Measurements from ENCODE around the gene TERT. TPM values are rescaled to one million over a fixed set of nuclear protein-coding genes. Genes with fewer than 3 reads are reported as not detected.

TERT gene
- total and polyA plus RNA-seq, 2 experiments from 2014 or later, result 0.08 TPM; not detected in 1

DNA sequence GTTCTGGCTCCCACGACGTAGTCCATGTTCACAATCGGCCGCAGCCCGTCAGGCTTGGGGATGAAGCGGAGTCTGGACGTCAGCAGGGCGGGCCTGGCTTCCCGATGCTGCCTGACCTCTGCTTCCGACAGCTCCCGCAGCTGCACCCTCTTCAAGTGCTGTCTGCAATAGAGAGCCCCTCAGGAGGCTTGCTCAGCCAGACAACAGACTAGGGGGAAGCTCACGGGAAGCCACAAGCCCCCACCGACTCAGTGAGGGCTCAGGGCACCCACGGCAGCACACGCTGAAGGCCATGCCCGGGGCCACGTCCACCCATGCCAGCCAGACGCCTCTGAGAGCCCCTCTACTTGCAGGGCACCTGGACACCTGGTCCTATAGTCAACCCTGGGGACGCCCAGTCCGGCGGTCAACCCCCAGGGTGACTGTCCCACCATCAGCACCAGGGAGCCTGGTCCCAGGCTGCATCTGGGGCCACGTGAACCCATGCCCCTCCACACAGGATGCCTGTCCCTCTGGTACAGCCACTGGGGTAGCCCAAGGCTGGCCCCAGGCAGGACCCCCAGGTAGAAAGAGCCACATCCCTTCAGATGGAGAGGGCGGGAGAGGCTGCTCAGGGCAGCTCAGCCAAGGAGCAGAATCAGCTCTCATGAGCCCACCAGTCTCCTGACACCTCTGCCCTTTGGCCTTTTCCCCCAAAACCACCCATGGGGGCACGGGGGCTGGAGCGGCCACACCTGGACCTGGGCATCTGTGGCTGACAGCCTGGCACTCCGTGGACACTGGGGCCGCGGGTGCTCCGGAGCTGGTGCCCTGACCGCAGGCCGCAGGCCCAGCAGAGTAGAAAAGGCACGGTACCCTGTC, 14.5 kb downstream of the TERT start:
- H3K9me3 ChIP-seq (ENCODE audit: low read depth), result no peaks in the 10 kb centered on the region
- H3K4me1 ChIP-seq (ENCODE audit: insufficient read depth), result no peaks in the 10 kb centered on the region
- H3K27ac ChIP-seq, result no peak overlapping the region
- no peak overlapping the region for H3K4me3 ChIP-seq
- H3K27me3 ChIP-seq, result no peaks in the 10 kb centered on the region
- no peaks in the 10 kb centered on the region for H3K9me2 ChIP-seq (replicated peaks; ENCODE audit: insufficient read depth)
- H3K36me3 ChIP-seq (replicated peaks; ENCODE audit: insufficient read depth, low read depth), result no peaks in the 10 kb centered on the region
- DNase-seq (ENCODE audit: low spot score), result no peak
- no peaks in the 10 kb centered on the region for H4K20me1 ChIP-seq (ENCODE audit: insufficient read depth, poor library complexity, severe bottlenecking)
- whole genome bisulfite sequencing (ENCODE audit: low lambda C conversion rate, missing lambda C conversion rate), result 94% methylated on average over 32 of the region's 32 CpGs
- no peak overlapping the region for H3K4me2 ChIP-seq
- H2AFZ ChIP-seq, result no peak overlapping the region
- no peaks in the 10 kb centered on the region for H3K79me2 ChIP-seq
- TF ChIP-seq EZH2 (IDR thresholded peaks at IDR 0.05; ENCODE audit: borderline replicate concordance) (no peak), EZH2phosphoT487 (IDR thresholded peaks at IDR 0.05; ENCODE audit: low read depth, severe bottlenecking, unreplicated experiment) (no peak)
- TF ChIP-seq, protein P1, sequence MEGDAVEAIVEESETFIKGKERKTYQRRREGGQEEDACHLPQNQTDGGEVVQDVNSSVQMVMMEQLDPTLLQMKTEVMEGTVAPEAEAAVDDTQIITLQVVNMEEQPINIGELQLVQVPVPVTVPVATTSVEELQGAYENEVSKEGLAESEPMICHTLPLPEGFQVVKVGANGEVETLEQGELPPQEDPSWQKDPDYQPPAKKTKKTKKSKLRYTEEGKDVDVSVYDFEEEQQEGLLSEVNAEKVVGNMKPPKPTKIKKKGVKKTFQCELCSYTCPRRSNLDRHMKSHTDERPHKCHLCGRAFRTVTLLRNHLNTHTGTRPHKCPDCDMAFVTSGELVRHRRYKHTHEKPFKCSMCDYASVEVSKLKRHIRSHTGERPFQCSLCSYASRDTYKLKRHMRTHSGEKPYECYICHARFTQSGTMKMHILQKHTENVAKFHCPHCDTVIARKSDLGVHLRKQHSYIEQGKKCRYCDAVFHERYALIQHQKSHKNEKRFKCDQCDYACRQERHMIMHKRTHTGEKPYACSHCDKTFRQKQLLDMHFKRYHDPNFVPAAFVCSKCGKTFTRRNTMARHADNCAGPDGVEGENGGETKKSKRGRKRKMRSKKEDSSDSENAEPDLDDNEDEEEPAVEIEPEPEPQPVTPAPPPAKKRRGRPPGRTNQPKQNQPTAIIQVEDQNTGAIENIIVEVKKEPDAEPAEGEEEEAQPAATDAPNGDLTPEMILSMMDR (IDR thresholded peaks at IDR 0.05; ENCODE audit: poor library complexity), result no peak

DNA sequence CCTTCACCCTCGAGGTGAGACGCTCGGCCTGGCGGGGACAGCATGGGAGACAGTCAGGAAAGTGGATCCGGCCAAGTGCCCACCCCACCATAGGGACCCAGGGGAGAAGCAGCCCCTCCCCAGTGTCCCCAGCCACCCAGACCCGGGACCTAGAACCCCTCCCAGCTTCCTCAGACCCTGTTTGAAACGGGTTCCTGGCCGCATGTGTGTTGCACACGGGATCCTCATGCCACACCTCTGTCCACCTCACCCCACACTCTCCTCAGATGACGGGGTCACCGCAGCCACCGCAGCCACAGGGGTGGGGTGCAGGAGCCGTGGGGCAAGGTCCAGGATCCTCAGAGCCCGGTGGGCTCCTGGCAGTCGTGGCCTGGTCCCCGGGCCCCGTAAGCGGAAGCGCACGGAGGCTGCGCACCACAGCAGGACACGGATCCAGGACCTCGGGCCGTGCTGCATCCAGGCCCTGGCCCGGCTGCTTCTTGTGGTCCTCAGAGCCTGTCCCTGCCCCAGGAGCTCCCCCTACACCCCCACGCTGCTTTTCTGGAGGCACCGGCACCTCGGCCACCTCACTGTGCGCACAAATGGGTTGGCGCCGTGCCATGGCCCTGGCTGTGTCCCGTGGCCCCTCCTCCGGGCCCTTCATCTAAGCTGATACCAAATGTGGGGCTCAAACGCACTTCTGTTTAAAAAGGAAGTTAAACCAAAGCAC, 15.3 kb downstream of the TERT start:
- no peaks in the 10 kb centered on the region for H3K36me3 ChIP-seq (replicated peaks; ENCODE audit: insufficient read depth, low read depth)
- 96% methylated on average over 30 of the region's 34 CpGs for WGBS (ENCODE audit: low lambda C conversion rate, missing lambda C conversion rate)
- no peak for DNase-seq (ENCODE audit: low spot score)
- H3K4me3 ChIP-seq, result no peak overlapping the region
- no peak overlapping the region for H2AFZ ChIP-seq
- H4K20me1 ChIP-seq (ENCODE audit: insufficient read depth, poor library complexity, severe bottlenecking), result no peaks in the 10 kb centered on the region
- no peak overlapping the region for H3K4me2 ChIP-seq
- H3K9me2 ChIP-seq (replicated peaks; ENCODE audit: insufficient read depth), result no peaks in the 10 kb centered on the region
- H3K9me3 ChIP-seq (ENCODE audit: low read depth), result no peaks in the 10 kb centered on the region
- no peaks in the 10 kb centered on the region for H3K79me2 ChIP-seq
- TF ChIP-seq, protein P1 (IDR thresholded peaks at IDR 0.05; ENCODE audit: poor library complexity), result no peak
- TF ChIP-seq EZH2 (IDR thresholded peaks at IDR 0.05; ENCODE audit: borderline replicate concordance) (no peak), EZH2phosphoT487 (IDR thresholded peaks at IDR 0.05; ENCODE audit: low read depth, severe bottlenecking, unreplicated experiment) (no peak)
- no peaks in the 10 kb centered on the region for H3K27me3 ChIP-seq
- no peak overlapping the region for H3K27ac ChIP-seq
- no peaks in the 10 kb centered on the region for H3K4me1 ChIP-seq (ENCODE audit: insufficient read depth)

DNA sequence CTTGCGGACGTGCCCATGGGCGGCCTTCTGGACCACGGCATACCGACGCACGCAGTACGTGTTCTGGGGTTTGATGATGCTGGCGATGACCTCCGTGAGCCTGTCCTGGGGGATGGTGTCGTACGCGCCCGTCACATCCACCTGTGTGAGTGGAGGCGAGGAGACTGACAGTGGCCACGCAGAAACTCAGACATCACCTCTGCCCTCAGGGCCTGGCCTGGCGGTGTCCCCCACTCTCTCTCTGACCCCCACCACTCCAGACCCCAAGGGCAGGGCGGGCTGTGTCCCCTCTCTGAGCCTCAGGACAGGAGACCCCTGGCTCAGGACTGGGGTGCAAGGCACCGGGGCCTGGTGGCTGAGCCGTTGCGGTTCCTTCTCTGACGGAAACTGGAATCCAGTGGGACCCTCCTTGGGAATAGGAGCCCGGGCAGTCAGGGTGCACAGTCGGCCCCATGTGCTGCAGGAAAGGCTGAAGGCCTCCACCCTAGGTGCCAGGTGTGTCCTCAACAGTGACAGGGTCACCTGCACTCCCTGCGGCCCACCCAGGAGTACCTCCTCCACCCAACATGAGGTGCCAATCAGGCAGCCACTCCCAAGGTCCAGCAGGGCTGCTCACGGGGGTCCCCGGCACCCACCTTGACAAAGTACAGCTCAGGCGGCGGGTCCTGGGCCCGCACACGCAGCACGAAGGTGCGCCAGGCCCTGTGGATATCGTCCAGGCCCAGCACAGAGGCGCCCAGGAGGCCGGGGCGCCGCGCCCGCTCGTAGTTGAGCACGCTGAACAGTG, 16.0 kb downstream of the TERT start:
- TF ChIP-seq, protein P1 (IDR thresholded peaks at IDR 0.05; ENCODE audit: poor library complexity), result no peak
- TF ChIP-seq EZH2 (IDR thresholded peaks at IDR 0.05; ENCODE audit: borderline replicate concordance) (no peak), EZH2phosphoT487 (IDR thresholded peaks at IDR 0.05; ENCODE audit: low read depth, severe bottlenecking, unreplicated experiment) (no peak)

More for the DNA sequence above, 16.0 kb downstream of the TERT start:
- no peaks in the 10 kb centered on the region for H4K20me1 ChIP-seq (ENCODE audit: insufficient read depth, poor library complexity, severe bottlenecking)
- no peaks in the 10 kb centered on the region for H3K9me2 ChIP-seq (replicated peaks; ENCODE audit: insufficient read depth)
- no peak overlapping the region for H3K4me3 ChIP-seq
- DNase-seq (ENCODE audit: low spot score), result no peak
- no peaks in the 10 kb centered on the region for H3K27me3 ChIP-seq
- WGBS (ENCODE audit: low lambda C conversion rate, missing lambda C conversion rate), result 95% methylated on average over 41 of the region's 42 CpGs
- no peak overlapping the region for H3K27ac ChIP-seq
- H3K4me1 ChIP-seq (ENCODE audit: insufficient read depth), result no peaks in the 10 kb centered on the region
- H3K9me3 ChIP-seq (ENCODE audit: low read depth), result no peaks in the 10 kb centered on the region
- H3K4me2 ChIP-seq, result no peak overlapping the region
- no peaks in the 10 kb centered on the region for H3K79me2 ChIP-seq
- H2AFZ ChIP-seq, result no peak overlapping the region
- no peaks in the 10 kb centered on the region for H3K36me3 ChIP-seq (replicated peaks; ENCODE audit: insufficient read depth, low read depth)

Data from hepatocyte (in vitro differentiated cells).